ENCODE measurements around the gene COL27A1.

- TF ChIP-seq, protein P1, sequence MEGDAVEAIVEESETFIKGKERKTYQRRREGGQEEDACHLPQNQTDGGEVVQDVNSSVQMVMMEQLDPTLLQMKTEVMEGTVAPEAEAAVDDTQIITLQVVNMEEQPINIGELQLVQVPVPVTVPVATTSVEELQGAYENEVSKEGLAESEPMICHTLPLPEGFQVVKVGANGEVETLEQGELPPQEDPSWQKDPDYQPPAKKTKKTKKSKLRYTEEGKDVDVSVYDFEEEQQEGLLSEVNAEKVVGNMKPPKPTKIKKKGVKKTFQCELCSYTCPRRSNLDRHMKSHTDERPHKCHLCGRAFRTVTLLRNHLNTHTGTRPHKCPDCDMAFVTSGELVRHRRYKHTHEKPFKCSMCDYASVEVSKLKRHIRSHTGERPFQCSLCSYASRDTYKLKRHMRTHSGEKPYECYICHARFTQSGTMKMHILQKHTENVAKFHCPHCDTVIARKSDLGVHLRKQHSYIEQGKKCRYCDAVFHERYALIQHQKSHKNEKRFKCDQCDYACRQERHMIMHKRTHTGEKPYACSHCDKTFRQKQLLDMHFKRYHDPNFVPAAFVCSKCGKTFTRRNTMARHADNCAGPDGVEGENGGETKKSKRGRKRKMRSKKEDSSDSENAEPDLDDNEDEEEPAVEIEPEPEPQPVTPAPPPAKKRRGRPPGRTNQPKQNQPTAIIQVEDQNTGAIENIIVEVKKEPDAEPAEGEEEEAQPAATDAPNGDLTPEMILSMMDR (conservative IDR thresholded peaks at IDR 0.05; ENCODE audit: low read depth, low read length), result no peak
- no peak for TF ChIP-seq EZH2 (IDR thresholded peaks at IDR 0.05; ENCODE audit: borderline replicate concordance, low read depth, low read length, poor library complexity, severe bottlenecking)
These were observed 63.2 kb downstream of the COL27A1 start for GRCh38 chr9:114218264-114219120.

All from A673 (cell line).